ENCODE measurements around the gene BGN. TPM values are rescaled to one million over a fixed set of nuclear protein-coding genes. Genes with fewer than 3 reads are reported as not detected.

Gene BGN
- total RNA-seq, 1 donor from 2014 or later = 90.8 TPM

DNA sequence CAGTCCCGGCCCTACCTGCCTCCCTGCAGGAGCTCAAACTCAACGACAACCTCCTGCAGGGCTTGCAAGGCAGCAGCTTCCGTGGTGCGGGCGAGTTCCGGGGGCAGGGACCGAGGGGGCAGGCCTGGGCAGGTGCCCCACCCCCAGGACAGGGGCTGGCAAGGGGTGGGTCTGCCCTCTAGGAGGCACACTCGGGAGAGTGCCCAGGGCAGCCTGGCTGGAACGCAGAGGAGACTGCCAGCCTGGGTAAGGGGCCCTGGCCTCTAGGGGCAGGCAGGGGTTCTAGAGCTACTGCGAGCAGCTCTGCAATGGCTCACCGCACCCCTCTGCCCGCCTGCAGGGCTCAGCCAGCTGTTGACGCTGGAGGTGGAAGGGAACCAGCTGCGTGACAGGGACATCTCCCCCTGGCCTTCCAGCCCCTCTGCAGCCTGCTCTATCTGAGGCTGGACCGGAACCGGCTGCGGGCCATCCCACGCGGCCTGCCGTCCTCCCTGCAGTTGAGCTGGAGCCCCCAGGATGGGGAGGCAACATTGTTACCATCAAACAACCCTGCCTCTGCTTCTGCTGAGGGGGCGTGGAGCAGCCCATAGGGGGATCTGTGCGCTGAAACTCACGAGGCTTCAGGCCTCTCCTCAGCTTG, 12.3 kb upstream of the BGN start:
- no peak for DNase-seq (ENCODE audit: low spot score)

DNA sequence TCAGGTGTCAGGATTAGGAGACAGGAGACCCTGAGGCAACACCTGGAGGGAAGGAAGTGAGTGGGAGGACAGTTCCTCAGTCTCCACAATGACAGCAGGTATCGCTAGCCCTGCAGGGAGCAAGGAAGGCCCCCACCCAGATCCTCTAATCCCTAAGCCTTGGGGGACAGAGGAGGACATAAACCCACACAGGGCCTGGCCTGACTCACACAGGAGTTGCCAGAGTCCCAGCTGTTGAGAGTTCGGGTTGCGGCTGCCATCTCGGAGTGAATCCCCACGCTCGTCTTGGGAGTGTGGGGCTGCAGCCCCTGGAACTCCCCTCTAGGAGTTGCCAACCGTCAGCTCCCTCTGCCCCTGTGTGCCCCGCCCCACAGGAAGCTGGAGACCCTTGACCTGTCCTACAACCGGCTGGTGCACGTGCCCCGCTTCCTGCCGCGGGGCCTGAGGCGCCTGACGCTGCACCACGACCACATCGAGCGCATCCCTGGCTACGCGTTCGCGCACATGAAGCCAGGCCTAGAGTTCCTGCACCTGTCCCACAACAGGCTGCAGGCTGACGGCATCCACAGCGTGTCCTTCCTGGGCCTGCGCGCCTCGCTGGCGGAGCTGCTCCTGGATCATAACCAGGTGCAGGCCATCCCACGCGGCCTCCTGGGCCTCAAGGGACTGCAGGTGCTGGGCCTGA, 9.2 kb upstream of the BGN start:
- no peak for DNase-seq (ENCODE audit: low spot score)

DNA sequence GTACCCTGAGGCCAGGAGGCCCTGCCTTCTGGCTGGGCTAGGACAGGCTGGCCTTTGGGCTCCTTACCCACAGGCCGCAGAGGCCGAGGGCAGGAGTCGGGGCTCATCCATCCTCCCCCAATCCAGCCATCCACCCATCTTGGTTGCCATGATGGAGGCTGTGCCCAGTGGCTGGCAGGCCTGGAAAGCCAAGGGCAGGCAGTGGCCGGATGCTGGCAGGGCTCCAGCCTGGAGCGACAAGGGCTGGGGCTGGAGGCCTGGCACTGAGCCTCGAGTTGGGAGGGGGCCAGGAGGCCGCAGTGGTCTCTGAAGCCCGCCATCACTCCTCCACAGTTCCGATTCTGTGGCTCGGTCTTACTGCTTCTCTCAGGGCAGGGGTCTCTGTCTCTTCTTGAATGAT, 8.6 kb upstream of the BGN start:
- no peak for DNase-seq (ENCODE audit: low spot score)

DNA sequence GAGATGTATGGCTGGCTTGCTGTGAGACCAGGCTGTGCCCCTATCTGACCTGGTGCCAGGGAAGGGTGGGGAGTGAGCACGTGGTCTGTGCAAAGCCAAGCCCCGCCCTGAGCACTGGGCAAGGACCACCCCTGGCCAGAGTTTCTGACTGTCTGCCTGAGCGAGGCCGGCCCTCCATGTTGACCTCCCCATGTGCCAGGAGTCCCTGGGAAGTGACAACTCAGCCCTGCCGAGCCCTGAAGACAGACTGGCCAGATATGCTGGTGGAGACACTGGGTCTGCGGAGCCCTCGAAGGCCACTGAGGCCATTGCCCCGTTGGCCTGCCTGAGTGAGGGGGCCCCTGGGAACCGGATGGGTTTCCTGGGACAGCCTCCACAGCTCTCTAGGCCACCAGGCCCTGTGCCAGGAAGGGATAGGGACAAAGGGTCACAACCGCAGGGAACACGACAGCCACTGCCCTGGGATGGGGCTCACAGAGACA, 7.1 kb upstream of the BGN start:
- no peak for DNase-seq (ENCODE audit: low spot score)

DNA sequence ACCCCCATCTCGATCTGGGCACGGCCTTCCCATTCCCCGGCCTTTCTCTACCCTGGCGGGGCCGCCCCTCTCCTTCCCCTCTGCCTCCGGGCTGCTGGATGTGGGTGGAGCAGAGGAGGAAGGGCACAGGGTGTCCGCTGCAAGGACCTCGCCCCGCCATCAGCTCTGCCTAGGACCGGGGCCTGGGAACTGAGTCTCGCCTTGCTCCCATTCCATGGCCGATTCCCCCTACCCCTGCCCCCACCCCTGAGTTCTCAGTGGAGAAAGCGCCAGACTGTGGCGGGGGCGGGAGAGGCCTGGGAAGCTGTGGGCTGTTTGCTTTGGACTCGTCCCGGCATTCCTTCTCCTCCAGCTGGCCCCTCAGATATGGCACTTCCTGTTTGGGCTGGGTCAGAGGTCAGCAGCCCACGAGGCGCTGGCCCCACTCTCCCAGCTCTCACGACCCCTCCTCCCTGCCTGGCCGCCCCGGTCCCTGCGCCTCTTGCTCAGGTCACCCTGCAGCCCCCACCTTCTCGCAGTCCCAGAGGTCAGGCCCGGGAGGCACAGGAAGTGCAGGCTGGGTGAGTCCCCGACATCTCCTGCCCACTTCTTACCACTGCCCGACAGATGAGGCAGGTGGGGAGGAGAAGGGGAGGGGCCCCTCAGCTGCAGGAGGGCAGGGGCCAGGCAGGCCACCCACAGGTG, 6.4 kb upstream of the BGN start:
- peak; percentile 60 for DNase-seq (ENCODE audit: low spot score)

DNA sequence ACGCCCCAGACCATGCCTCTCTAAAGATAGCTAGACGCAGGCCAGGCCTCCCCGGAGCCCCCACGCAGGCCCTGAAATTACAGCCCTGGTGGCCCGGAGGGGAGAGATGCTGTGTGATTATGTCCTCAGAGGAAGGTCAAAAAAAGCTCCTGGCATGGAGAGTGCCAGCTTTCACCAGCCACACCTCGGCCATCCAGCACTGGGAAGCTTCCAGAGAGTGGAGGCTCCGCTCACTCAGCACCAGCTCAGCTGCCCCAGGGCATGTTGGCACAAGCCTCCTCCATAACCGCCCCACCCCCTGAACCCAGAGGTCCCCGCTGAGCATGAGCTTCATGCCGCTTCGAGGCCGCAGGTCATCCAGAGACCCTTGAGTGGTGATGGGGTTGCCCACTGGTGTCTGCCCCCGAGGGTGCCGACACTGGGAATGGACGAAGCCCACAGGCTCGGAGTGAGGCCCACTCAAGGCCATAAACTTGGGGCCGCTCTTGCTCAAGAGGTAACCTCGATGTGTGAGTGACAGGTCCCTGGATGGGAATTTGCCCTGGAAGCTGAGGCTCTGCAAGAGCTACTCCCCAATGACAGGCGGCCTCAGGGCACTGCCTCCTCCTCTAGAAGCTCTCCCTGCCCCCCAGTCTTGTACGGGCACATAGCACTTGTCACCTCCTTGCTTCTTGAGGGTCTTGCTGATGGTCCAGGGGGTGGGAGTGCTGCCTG, 4.4 kb upstream of the BGN start:
- no peak for DNase-seq (ENCODE audit: low spot score)

DNA sequence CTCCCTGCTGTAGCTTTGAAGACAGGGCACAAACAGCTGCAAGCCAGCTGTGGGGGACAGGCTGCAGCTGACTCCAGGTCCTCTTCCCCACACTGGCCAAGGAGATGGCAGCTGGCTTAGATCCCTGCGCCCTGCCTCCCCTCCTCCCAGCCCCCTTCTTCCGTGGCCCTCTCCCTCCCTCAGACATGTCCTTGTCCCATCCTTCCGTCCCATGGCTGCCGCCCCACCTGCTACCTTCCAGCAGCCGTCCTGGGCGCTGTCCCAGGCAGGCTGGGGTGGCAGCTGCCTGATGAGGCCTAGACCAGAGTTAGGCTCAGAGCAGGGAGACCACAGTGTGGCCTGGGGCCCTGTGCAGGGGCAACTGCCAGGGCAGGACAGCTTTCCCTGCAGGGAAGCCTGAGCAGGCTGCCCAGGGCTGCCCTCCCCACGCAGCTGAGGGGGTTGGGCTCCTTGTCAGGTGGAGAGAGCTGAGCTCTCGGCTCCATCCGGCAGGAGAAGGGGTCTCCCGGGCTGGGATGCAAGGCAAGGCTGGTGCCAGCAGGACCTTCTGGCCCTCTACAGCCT, 3.3 kb upstream of the BGN start:
- DNase-seq (ENCODE audit: low spot score) = no peak

DNA sequence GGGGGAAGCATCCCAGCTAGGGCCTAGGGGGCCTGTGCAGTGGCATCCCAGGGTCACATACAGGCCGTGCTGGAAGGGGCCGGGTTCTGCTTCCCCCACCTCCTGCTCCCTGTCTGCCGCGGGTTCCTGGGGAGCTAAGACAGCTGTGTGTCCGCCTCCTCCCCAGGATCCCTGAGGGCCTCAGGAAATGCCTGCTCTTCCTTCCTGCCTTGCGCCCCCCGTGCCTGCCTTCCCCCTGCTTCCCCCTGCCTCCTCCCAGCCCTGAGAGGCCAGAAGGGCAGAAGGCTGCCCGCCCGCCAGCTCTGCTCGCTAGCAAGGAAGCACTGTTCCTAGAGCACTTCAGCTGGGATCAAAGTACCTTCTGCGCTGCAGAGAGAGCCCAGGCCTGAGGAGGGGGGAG, 2.9 kb upstream of the BGN start:
- peak; percentile 57 for DNase-seq (ENCODE audit: low spot score)

DNA sequence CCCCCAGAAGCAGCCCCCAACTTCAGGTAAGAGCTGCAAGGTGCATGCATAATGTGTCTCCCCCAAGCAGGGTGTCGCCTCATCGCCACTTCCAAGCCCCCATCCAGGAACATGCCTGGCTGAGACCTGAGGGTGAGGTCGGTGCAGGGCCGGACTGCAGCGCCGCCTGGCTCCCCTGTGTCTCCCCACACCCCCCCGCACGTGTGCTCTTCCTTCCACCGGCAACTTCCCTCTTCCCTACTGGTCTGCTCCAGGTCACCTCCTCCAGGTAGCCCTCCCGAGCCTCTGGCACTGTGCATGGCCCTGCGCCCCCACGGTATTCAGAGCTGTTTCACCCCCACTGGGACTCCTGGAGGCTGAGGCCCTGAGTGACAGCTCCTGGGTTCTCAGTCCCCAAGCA, 2.2 kb upstream of the BGN start:
- no peak for DNase-seq (ENCODE audit: low spot score)

DNA sequence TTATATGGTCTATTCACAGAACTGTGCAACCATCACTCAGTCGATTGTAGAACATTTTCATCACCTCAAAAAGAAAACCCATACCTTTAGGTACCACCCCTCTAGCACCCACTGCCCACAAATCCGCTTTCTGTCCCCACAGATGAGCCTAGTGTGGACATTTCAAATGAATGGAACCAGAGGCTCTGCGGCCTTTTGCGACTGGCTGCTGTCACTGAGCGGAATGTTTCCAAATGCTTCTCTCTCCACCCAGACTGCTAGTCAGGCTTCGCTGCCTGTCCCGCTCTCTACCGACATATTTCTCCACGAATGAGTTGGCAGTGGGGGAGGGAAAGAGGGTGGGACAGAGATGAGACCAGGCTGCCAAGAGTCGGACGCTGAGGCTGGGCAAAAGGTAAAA, 1.7 kb upstream of the BGN start:
- no peak for DNase-seq (ENCODE audit: low spot score)

DNA sequence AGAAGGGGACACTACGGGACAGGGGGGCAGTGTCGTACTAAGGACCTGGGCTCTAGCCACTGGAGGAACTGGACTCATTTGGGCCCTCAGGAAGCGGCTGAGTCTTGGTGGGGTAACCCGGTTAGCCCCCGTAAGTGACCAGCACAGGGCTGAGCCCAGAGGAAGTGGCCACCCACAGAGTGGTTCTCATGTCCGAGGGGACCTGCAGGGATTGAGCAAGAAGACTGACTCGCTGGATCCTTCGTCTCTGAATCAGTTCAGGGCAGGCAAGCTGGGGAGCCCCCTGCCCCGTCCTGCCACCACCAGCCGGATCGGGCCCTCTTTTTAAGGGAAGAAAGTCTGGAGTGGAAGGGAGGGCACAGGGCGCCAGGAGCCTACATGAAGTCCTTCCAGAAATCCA, 719 bp upstream of the BGN start:
- no peak for DNase-seq (ENCODE audit: low spot score)

DNA sequence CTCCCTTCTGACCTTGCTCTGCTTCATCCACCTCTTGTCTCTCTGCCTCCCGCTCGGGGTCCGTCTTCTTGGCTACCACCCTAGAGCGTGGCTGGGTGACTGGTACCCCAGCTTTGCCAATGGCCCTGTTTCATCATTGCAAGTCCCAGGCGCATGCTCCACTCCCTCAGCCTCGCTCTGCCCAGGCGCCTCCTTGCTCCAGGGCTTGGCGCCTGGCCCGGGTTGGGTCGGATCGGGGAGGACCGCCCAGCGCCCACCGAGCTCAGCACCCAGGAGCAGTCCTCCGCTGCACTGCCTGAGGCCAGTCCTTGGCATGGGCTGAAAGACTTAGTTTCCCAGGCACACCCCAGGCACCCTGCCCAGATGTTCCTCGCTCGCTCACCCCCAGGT, 577 bp downstream of the BGN start:
- DNase-seq (ENCODE audit: low spot score) = peak; percentile 67

DNA sequence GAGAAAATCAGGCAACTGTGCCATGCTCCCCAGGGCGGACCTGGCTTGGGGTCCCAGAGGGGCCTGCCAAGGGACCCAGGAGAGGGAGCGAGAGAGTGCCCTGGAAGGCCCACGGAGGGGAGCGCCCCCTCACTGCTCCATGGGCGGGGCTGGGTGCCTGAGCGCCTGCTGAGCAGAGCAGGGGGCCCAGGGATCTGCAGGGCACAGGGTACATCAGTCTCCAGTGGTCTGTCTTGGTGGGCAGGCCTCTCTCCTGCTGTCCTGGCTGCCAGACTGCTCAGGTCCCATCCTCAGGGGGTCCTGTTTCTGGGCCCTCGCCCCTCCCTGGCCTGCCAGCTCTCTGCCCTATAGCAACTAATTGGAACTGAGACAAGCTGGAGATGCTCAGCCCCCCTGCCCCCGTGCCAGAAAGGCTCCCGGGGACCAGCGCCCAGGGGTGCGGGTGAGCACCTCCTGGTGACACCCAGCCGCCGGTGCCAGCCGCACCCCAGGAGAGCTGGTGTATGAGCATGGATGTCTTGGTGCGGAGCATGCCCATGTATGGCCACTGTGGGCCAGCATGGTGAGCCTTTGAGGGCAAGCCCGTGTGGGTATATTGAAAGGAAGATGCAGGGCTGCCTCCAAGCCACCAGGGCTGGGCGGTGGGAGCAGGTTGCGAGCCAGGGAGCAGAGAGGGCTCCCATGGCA, 1.3 kb downstream of the BGN start:
- no peak for DNase-seq (ENCODE audit: low spot score)

DNA sequence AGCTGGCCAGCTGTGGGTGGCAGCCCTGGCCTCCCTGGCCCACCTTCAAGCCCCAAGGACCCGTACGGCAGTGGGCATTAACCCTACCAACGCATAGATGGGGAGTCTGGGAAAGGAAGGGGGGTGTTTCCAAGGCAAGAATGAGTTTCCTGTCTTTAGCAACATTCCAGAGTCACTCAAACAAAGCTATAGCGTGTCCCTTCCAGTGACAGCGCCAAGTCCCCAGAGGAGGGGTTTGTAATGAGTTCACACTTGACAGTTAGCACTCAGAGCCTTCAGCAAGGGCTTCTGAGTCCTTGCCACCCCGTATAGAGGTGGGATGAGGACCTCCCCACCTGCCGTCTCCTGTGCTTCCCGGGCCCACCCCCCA, 1.8 kb downstream of the BGN start:
- no peak for DNase-seq (ENCODE audit: low spot score)

DNA sequence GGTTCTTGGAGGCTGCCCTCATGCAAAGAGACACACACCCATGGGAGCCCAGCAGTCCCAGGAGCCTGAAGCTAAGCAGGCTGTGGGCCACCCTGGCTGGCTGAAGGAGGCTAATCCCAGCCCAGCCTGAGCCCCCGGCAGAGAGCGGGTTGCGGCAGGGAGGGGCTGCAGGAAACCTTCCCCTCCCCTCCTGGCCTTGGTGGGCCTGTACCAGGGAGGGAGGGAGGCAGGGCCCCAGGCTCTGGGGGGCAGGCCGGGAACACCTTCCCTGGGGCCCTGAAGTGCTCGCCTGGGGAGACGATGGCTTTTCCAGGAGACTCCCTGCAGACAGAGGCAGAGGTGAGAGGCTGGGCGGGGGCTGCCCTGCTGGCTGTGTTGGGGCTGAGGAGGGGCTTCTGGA, 3.7 kb downstream of the BGN start:
- no peak for DNase-seq (ENCODE audit: low spot score)

DNA sequence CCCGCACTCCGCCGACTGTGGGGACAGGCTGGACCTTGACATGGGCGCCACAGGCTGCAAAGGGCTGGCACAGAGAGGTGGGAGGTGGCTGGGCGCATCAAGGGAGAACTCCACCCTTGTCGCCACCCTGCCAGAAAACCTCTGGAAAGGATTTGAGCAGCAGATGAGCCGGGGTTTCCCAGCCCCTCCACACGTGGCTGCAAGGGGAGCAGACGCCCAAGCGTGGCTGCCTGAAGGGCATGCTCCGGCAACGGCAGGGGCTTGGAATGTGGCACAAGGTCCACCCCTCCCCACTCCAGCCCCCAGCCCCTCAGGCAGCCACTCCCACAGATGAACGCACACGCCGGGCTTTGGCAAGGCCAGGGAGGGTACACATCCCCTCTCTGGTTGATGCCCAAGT, 4.6 kb downstream of the BGN start:
- no peak for DNase-seq (ENCODE audit: low spot score)

DNA sequence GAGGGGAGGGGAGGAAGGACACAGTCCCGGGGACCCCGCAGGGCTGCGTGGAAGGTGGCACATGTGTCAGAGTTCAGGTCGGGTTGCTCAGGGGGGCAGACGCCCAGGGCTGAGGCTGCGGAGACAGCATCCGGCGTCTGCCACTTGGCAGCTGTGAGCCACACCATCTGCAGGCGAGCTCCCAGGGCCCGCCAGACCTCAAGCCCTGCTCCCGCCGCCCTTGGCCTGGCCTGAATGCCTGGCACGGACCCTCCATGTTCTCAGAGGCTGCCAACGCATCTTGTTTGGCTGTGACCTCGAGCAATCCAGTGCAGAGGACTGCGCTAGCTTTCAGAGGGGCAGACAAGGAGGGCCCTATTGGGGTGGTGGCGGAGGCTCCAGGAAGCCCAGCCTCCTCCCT, 5.1 kb downstream of the BGN start:
- DNase-seq (ENCODE audit: low spot score) = no peak

DNA sequence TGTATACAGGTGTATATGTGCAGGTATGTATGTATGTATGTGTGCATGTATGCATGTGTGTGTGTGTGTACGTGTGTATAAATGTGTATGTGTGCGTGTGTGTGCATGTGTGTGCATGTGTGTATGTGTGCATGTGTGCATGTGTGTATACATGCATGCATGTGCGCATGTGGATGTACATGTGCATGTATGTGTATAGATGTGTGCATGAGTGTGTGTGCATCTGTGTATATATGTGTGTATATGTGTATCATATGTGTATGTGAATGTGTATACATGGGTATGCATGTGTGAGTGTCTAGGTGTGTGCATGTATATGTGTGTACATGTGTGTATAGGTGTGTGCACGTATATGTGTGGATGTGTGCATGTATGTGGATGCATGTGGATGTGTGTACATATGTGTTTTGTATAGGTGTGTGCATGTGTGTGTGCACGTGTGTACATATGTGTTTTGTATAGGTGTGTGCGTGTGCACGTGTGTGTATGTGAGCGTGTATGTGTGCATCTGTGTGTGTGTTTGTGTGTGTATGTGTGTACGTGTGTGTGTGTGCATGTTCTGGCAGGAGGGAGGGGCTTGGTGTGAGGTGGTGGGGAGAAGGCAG, 6.0 kb downstream of the BGN start:
- no peak for DNase-seq (ENCODE audit: low spot score)

DNA sequence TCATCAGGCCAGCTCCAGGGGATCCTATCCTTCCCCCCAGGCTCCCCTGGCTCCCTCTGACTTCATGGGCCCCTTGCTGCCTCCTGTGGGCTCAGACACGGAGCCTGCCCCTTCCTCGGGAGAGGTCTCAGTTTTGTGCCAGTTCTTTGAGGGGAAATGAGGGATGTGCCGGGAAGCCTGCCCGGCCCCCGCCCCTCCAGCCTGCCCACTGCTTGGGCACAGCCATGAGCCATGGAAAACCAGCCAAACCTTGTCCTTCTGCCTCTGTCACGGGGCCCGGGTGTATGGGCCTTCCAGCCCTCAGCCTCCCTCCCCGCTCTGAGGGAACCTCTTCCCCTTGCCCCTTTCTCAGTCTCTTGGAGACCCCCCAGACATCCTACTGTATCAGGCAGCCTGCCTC, 6.8 kb downstream of the BGN start:
- DNase-seq (ENCODE audit: low spot score) = no peak

DNA sequence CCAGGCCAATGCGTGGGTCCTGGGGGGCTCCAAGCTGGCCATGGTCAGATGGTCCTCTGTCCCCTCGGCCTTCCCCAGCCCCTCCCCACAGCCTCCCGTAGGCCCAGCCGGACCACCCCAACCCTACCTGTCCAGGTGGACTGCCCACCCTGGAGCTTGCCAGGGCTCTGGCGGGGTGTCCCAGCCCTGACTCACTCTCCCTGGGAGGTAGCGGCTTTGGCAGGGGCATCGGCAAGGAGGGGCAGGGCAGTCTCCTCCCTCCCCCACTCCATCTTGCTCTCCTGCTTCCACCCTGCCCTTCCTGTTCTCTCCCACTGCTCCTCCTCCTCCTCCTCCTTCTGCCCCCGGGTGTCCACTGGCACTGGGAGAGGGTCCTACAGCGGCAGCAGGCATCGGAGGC, 7.4 kb downstream of the BGN start:
- DNase-seq (ENCODE audit: low spot score) = no peak

DNA sequence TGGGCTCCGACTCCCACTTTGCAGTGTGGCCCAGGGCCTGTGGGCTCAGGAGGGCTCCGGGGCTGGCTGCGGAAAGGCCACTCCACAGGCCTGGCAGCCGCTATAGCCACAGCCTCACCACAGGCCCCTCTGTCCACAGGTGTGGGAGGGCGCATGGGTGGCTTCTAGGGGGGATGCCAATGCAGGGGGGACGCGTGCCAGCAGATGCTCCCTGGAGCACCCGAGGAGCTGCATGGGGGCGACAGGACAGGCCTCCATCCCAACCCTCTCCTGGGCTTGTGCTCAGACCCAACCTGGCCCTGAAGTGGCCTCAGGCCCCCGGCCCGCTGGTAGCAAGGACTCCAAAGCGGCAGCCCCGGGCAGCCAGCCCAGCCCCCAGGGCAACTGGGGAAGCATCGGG, 8.0 kb downstream of the BGN start:
- no peak for DNase-seq (ENCODE audit: low spot score)
